HFFc6 (cell line): ENCODE results near the gene FNDC3A. TPM values are rescaled to one million over a fixed set of nuclear protein-coding genes. Genes with fewer than 3 reads are reported as not detected.

Experiments used
- DNase-seq: peaks from one replicate; pipeline ENCODE4 v3.0.0-alpha.2; 2018
- H3K27ac Mint-ChIP-seq: 2 replicates; pipeline ENCODE4 v1.8.0; 2020; ENCODE audit warnings: mild to moderate bottlenecking, mixed read lengths
- H3K27me3 Mint-ChIP-seq: 2 replicates; pipeline ENCODE4 v1.8.0; 2021; ENCODE audit warnings: mild to moderate bottlenecking, moderate library complexity, mixed read lengths; ENCODE audit not compliant: insufficient read depth
- H3K36me3 Mint-ChIP-seq: 2 replicates; pipeline ENCODE4 v1.8.0; 2021; ENCODE audit warnings: low read depth, mixed read lengths
- H3K4me1 Mint-ChIP-seq: 2 replicates; pipeline ENCODE4 v1.8.0; 2020; ENCODE audit warnings: low read depth, mixed read lengths
- H3K4me3 Mint-ChIP-seq: 2 replicates; pipeline ENCODE4 v1.8.0; 2020; ENCODE audit warnings: mild to moderate bottlenecking, moderate library complexity, mixed read lengths
- H3K9me3 Mint-ChIP-seq: 2 replicates; pipeline ENCODE4 v1.8.0; 2020; ENCODE audit warnings: mild to moderate bottlenecking, mixed read lengths
- CTCF ChIP-seq: fragments of 200-600 bp; sonication (generic); IDR thresholded peaks from 2 replicates; pipeline ENCODE4 v1.5.0; 2021; ENCODE audit warnings: antibody characterized with exemption, mild to moderate bottlenecking
- total RNA-seq, 6 experiments: library from RNA; stranded (reverse); fragmentation: NEBNext Ultra II Directional; extraction: Animal tissue kit (Norgen Biotek cat#: 25700); gene quantifications; 2 replicates in 1 of 6; 3 replicates in 5 of 6; pipeline ENCODE4 v1.2.3, GENCODE V29; 2021

The FNDC3A gene
- total RNA-seq, 6 experiments from 2014 or later = 60.3 to 73.8 (median 67.9) TPM

- no peaks in the 10 kb centered on the region for H3K4me1 Mint-ChIP-seq
Measured at GRCh38 chr13:49225223-49226042, 249.7 kb downstream of the FNDC3A start.

DNA sequence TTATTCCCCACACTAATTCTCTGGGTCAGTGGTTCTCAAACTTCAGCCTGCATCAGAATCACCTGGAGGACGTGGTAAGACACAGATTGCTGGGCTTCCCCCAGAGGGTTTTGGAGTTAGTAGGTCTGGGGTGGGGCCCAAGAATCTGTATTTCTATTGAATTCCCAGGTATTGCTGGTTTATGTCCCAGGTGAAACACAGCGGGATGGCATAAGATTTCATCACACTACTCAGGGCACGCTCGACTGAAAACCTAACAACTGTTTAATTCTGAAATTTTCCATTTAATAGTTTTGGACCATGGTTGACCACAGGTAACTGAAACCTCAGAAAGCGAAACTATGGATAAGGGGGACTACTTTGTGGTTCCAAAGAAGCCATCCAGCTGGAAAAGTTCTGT is 250.9 kb downstream of the FNDC3A start:
- H3K27ac Mint-ChIP-seq = no peak overlapping the region
- no peak overlapping the region for H3K4me3 Mint-ChIP-seq
- no peak for DNase-seq
- H3K9me3 Mint-ChIP-seq = peaks cover 7% of the 10 kb centered on the region; the same call in 1 of the 2 replicates
- TF ChIP-seq CTCF = no peak
- peaks cover 3% of the 10 kb centered on the region for H3K36me3 Mint-ChIP-seq
- H3K27me3 Mint-ChIP-seq = peaks cover 35% of the 10 kb centered on the region
- no peaks in the 10 kb centered on the region for H3K4me1 Mint-ChIP-seq

More at GRCh38 chr13:49225223-49226042, 249.7 kb downstream of the FNDC3A start:
- Mint-ChIP-seq H3K27me3 (peaks cover 43% of the 10 kb centered on the region), H3K9me3 (peaks cover 12% of the 10 kb centered on the region; the same call in 1 of the 2 replicates), H3K4me3 (no peak overlapping the region), H3K36me3 (peaks cover 8% of the 10 kb centered on the region), H3K27ac (no peak overlapping the region)
- DNase-seq = no peak
- no peak for TF ChIP-seq CTCF

- H3K36me3 Mint-ChIP-seq = no peaks in the 10 kb centered on the region
- H3K27me3 Mint-ChIP-seq = peaks cover 4% of the 10 kb centered on the region; the same call in 1 of the 2 replicates
- no peaks in the 10 kb centered on the region for H3K9me3 Mint-ChIP-seq
- H3K4me1 Mint-ChIP-seq = peaks cover 9% of the 10 kb centered on the region
- DNase-seq = no peak
- H3K27ac Mint-ChIP-seq = no peak overlapping the region
- no peak for TF ChIP-seq CTCF
- H3K4me3 Mint-ChIP-seq = no peak overlapping the region
Measured at GRCh38 chr13:49234741-49235140, 259.0 kb downstream of the FNDC3A start.

GRCh38 chr13:49235856-49236431 is 260.2 kb downstream of the FNDC3A start:
- Mint-ChIP-seq H3K27ac (no peak overlapping the region), H3K27me3 (peaks cover 4% of the 10 kb centered on the region; the same call in 1 of the 2 replicates), H3K9me3 (no peaks in the 10 kb centered on the region), H3K4me1 (peaks cover 9% of the 10 kb centered on the region), H3K4me3 (no peak overlapping the region), H3K36me3 (no peaks in the 10 kb centered on the region)
- TF ChIP-seq CTCF = no peak
- no peak for DNase-seq

DNA sequence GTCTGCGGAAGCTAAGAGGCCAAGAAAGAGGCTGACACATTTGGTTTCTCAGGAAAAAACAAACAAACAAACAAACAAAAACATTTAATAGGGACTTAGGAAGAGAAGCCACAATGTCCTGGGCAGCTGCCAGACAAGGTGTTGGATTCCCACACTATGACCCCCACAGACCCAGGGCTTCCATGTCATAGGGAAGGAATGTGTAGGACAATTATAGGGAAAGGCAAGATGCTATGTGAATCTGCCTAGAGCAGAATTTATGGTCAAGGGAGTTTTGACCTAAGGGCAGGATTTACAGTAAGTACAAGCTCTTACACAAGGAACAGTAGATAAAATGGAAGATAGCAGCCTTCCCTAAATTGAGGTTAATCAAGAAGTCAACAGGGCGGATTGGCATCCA is 262.9 kb downstream of the FNDC3A start:
- Mint-ChIP-seq H3K4me1 (peaks cover 9% of the 10 kb centered on the region), H3K27me3 (peaks cover 14% of the 10 kb centered on the region), H3K27ac (no peak overlapping the region), H3K36me3 (no peaks in the 10 kb centered on the region), H3K4me3 (no peak overlapping the region), H3K9me3 (peaks cover 7% of the 10 kb centered on the region; the same call in 1 of the 2 replicates)
- DNase-seq = peak; percentile 45
- TF ChIP-seq CTCF = no peak
